Kidney (tissue), 2 donors: ENCODE results near the gene LACRT. TPM values are rescaled to one million over a fixed set of nuclear protein-coding genes. Genes with fewer than 3 reads are reported as not detected.

Experiments
- polyA plus RNA-seq: library from polyadenylated mRNA; stranded (reverse); fragments of 350-450 nt; fragmentation: Illumina TruSeq; extraction: RNeasy Lipid Tissue Mini Kit (QIAGEN cat#74804); gene quantifications from one replicate; pipeline ENCODE4 v1.2.3, GENCODE V29; 2014; ENCODE audit warnings: low read depth, low replicate concordance; ENCODE audit not compliant: insufficient read depth
- total RNA-seq: library from RNA; stranded (reverse); fragmentation: NEBNext Ultra II Directional; extraction: Animal tissue kit (Norgen Biotek cat#: 25700); gene quantifications from one replicate; pipeline ENCODE4 v1.2.1, GENCODE V29; 2021
- donor health status: DM: yes; HTN: yes; CAD: no.

The LACRT gene
- total and polyA plus RNA-seq, 2 donors from 2014 or later: not detected

Other genes starting within 250 kb of the LACRT start
- gene ITGA5, start 215.6 kb downstream of the LACRT start, total RNA-seq: 65.6 TPM
- 11.4 TPM for gene ITGA5, start 215.6 kb downstream of the LACRT start, polyA plus RNA-seq
- 0.72 TPM for gene GTSF1, start 161.3 kb downstream of the LACRT start, total RNA-seq
- gene GTSF1, start 161.3 kb downstream of the LACRT start, polyA plus RNA-seq: not detected
- 36.3 TPM for gene NCKAP1L, start 137.1 kb downstream of the LACRT start, total RNA-seq
- 1.8 TPM for gene NCKAP1L, start 137.1 kb downstream of the LACRT start, polyA plus RNA-seq
- gene PDE1B, start 85.3 kb downstream of the LACRT start, total RNA-seq: 7.5 TPM
- gene PDE1B, start 85.3 kb downstream of the LACRT start, polyA plus RNA-seq: 4.4 TPM
- 128 TPM for gene PPP1R1A, start 46.2 kb downstream of the LACRT start, total RNA-seq
- 217 TPM for gene PPP1R1A, start 46.2 kb downstream of the LACRT start, polyA plus RNA-seq
- gene DCD, start 13.5 kb upstream of the LACRT start, total RNA-seq: not detected
- not detected for gene DCD, start 13.5 kb upstream of the LACRT start, polyA plus RNA-seq
- not detected for gene MUCL1, start 219.6 kb upstream of the LACRT start, total RNA-seq
- not detected for gene MUCL1, start 219.6 kb upstream of the LACRT start, polyA plus RNA-seq